HG02610 (cell line): ENCODE measurements around the gene MCM6.
"Not testable (repeated sequence)": the region's sequence is repeated elsewhere in the genome, so short reads cannot be mapped to it uniquely, and the experiment has no call there.

ENCODE experiments used
- ATAC-seq: cut with Tn5 transposase; IDR thresholded peaks from one replicate; pipeline ENCODE4 v1.9.1; 2021; ENCODE audit warnings: mild to moderate bottlenecking, moderate library complexity; ENCODE audit not compliant: unreplicated experiment

MCM6 gene

DNA sequence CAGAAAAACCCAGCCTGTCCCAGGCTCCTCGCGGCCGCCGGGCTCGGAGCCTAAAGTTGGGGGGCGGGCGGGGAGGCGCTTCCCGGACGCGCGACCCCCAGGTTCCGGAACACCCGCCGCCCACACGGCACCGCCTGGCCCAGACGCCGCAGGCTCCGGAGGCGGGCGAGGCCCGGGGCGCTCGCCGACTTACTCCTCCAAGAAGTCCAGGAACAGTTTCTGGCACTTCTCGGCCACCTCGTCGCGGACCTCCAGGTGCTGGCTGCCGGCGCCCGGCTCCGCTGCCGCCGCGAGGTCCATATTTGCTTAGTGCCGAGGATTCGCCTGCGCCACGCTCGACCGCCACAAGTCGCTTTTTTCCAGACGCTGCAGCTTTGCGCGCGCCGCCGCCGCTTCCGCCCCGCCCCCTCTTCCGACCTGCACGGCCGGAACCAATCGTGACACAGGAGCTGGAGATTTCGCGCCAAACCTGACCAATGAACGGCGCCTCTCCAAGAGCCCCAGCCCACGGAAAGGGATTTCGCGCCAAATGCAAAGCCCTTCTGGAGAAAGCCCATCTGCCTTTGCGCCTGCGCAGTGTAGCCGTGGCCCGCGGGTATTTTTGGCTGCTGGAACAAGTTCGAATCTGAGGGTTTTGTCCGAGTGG lies at the start of gene MCM6:
MCM6 (minus strand) TSS at position 378 of the 646 bp plus-strand sequence; CDS start at position 300, 78 bp downstream.
- ATAC-seq, result peak; percentile 93

DNA sequence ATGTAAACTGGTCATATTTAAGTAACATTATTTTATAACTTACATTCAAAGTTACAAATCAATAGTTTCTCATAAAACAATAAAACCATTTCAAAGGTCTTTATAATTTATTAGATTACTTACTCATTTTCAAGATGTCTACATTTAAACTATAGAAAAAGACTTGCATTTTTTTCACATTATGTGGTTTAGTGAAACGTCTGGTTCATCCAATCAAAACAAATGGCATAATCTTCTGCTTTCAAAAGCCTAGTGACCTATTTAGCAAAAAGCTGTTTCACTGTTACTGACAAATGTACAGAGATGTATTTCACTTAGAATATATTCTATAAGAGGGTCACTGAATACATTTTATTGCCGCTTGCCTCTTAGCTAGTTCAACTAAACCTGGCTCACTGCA lies 49.3 kb upstream of the MCM6 start:
- ATAC-seq, result no peak

DNA sequence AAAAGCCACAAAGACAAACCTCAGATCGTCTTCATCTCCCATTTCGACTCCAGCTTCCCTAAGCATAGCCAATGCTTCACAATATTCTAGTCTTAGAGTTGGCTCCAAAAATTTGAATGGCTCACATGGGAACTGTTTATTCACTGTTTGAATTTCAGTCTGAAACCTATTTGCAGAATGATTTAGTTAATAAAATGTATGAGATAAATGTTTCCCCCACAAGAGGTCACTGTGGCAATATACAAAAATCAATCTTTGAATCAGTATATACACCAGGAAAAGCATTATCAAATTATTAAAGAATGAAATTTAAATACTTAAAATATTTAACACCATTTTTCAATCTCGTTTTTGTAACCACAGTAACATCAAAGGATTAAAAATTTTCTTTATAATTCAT lies 40.0 kb upstream of the MCM6 start:
- no peak for ATAC-seq

- ATAC-seq, result no peak
These were observed 38.2 kb upstream of the MCM6 start for GRCh38 chr2:135914485-135914884.

DNA sequence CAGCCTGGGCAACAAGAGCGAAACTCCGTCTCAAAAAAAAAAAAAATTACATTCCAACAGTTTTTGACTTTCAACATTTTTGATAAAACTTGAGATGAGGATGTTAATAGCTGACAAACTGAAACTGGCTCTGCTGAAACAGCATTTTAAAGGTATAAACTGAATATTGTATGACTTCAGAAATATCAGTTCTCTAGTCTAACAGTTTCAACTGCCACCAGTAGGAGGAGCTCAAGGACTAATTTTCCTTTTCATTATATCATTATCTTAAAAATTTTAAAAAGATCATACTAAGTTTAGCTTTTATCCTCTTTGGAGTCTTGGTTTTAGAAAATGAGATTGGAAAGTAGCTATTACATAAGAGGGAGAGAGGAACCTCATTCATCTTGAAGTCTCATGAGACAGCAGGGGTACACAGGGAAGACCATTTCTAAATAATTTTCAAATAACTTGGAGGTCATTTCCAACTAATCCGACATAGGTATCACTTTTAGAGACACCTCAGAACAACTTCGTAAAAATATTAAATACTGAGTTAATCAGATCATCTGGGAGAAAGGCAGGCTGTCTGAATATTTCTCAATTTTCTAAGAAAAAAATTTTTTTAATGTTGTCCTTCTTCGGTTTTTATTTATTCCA lies 37.6 kb upstream of the MCM6 start:
- ATAC-seq, result no peak

DNA sequence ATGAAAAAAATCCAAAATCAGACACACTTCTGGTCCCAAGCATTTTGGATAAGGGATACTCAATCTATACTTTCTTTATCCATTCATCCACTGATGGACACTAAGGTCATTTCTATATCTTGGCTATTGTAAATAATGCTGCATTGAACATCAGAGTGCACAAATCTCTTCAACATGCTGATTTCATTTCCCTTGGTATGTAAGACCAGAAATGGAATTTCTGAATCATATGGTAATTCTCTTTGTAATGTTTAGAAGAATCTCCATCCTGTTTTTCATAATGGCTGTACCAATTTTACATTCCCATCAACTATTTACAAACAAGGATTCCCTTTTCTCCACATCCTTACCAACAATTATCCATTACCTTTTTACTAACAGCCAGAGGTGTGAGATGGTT lies 33.7 kb upstream of the MCM6 start:
- no peak for ATAC-seq

DNA sequence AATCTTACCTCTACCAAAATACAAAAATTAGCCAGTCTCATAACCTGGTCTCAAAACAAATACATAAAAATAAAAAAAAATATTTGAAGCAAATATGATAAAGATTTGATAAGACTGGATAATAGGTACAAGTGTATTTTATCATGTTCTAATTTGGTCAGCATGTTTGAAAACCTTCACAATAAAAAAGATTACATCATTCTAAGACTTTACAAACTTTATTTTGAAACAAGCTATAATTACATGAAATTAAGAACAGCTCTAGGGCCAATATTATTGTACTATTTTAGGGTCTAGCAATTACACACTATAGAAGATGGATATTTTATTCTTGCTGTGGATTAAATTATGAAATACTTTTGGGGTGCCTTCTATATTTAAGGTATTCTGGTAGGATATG lies 29.4 kb upstream of the MCM6 start:
- ATAC-seq, result no peak

GRCh38 chr2:135904341-135904989 lies 28.2 kb upstream of the MCM6 start:
- no peak for ATAC-seq

GRCh38 chr2:135903650-135904049 lies 27.4 kb upstream of the MCM6 start:
- no peak for ATAC-seq

GRCh38 chr2:135899567-135899966 lies 23.3 kb upstream of the MCM6 start:
- no peak for ATAC-seq

- ATAC-seq, result no peak
These were observed 22.1 kb upstream of the MCM6 start for GRCh38 chr2:135898234-135898786.

GRCh38 chr2:135894930-135895329 lies 18.7 kb upstream of the MCM6 start:
- ATAC-seq, result no peak

- no peak for ATAC-seq
These were observed 17.1 kb upstream of the MCM6 start for GRCh38 chr2:135893374-135893794.

DNA sequence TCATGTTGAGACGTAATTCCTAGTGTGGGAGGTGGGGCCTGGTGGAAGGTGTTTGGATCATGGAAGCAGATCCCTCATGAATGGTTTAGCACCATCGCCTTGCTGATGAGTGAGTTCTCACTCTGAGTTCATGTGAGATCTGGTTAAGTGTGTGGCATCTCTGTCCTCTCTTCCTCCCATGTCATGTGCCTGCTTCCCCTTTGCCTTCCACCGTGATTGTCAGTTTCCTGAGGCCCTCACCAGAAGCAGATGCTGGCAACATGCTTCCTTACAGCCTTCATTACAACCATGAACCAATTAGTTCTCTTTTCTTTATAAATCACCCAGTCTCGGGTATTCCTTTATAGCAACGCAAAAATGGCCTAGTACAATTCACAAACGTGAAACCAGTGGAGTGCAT lies 14.6 kb upstream of the MCM6 start:
- no peak for ATAC-seq

DNA sequence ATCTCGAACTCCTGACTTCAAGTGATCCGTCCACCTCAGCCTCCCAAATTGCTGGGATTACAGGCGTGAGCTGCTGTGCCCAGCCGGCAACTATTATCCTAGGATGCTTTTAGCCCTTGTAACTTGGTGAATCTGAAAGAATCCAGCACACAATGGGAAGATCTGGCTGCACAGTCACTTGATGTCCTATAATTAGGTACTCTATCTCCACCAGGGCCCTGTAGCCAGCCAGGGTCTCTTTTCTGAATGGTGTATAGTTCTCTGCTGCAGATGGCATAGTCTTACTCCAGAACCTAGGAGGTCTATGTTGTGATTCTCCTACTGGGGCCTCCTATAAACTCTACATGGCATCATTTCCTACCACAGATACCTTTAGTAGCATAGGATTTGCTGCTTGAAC lies 13.9 kb upstream of the MCM6 start:
- no peak for ATAC-seq

- ATAC-seq, result not testable (repeated sequence)
These were observed 12.3 kb upstream of the MCM6 start for GRCh38 chr2:135888587-135888986.

DNA sequence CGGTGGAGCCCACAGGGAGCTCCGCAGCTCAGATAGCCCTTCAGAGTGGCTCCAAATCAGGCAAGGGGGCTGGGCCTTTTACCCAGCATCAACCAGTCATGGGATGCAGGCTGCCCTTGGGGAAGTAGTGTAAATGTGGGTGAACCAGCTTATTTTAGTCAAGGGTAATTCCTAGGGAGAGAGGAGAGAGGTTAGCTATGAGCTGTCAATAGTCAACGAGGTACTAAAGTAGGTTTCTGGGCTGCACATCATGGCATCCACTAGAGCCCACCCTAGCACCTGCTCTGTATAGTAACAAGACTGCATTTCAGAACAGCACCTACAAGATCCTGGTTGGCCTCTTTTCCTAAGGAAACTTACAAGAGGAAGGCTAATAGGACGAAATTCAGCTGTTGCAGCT lies 9.5 kb upstream of the MCM6 start:
- no peak for ATAC-seq

DNA sequence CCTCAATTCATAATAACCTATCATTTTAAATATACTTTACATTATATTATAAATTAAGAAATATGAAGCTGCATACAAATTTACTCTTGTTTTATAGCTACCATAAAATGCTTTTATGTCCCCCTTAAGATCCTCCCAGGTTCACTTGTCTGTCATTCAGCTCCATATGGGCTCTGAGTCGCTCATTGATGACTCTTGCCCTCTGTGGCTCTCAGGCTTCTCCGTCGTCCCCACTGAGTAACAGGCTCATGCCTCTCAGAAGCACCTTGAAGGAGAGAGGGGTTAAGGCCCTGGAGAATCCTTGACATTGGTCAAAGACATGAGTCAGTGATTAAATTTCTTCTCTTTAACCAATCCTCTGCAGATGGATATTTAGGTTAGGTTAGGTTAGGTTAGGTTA lies 6.2 kb upstream of the MCM6 start:
- ATAC-seq, result no peak

- not testable (repeated sequence) for ATAC-seq
These were observed 527 bp upstream of the MCM6 start for GRCh38 chr2:135876770-135877169.

DNA sequence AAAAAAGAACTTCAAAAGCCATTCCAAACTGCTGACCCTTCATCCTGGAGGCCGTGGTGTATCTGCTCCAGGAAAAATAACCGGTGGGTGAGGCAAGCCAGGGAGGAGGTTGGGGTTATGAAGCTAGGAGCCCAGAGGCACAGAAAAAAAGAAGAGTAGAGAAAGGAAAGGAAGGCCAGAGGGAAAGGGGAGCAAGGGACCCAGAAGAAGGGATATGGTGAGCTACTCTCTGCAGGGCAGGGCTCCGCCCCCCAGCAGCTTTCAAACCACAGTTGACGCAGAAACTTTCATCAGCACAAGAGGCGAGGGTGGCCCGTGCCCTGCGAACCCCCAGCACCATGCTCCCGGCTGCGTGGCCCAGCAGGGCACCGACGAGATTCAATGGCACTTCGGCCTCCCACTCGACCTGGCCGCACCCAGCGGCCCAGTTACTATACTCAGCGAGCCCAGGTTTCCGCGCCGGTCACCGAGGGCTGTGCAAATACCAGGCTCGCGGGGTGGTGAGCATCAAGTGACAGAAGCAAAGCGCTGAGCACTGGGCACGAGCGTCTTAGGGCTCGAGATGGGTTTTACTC lies 665 bp downstream of the MCM6 start:
- ATAC-seq, result peak; percentile 48

DNA sequence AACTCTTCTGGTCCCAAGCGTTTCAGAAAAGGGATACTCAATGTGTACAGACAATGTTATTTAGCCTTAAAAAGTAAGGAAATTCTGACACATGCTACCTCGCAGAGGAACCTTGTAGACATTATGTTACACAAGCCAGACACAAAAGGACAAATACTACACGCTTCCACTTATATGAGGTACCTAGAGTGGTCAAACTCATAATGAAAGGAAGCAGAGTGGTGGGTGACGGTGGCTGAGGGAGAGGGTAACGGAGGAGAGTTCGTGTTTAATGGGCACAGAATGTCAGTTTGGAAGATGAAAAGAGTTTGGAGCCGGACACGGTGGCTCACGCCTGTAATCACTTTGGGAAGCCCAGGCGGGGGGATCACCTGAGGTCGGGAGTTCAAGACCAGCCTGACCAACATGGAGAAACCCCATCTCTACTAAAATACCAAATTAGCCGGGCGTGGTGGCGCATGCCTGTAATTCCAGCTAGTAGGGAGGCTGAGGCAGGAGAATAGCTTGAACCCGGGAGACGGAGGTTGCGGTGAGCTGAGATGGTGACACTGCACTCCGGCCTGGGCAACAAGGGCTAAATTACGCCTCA lies 1.4 kb downstream of the MCM6 start:
- no peak for ATAC-seq
